Measurements from ENCODE around the gene ASB2. TPM values are rescaled to one million over a fixed set of nuclear protein-coding genes. Genes with fewer than 3 reads are reported as not detected.

Gene ASB2
- total RNA-seq, 2 donors from 2014 or later = 115 to 187 TPM

DNA sequence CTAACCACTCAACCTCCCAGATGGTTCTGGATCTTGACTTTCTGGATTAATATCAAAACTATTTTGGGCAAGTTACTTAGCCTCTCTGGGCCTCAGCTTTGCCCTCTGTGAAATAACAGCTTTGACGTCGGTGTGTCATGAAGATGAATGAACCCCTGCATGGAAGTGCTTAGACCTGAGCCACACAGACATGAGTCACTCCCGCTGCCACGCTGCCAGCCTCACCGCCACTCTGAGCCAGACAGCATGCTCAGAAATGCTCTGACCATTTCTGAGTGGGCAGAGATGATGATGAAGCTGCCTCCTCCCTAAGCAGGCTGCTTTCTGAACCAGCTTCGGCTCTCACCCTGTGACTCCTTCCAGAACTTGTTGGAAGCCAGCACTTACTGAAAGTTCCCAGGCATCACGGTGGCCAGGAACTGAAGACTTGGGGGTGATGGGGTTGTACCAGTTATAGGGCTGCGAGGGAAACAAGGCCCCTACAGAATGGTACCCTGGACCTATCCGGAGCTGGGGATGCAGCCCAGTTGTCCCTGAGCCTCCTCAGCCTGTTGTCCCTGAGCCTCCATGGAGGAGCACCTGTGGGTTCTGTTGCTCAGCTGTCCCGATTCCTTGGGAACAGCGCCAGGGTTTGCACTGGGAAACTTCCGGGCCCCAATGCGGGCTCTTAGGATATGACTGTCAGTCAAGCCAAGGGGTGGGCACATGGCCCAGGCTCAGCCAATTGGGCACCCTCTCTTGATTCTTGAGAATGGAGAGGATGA lies 18.7 kb upstream of the ASB2 start:
- H3K4me1 ChIP-seq = peaks cover 0 to 28% of the 10 kb centered on the region in 2 donors
- no peaks in the 10 kb centered on the region for H3K36me3 ChIP-seq
- H3K4me3 ChIP-seq = no peak overlapping the region
- no peaks in the 10 kb centered on the region for H3K9me3 ChIP-seq
- peak overlapping the region; percentile 36 to 83 for H3K27ac ChIP-seq
- H3K27me3 ChIP-seq = no peaks in the 10 kb centered on the region
- TF ChIP-seq, protein P1, sequence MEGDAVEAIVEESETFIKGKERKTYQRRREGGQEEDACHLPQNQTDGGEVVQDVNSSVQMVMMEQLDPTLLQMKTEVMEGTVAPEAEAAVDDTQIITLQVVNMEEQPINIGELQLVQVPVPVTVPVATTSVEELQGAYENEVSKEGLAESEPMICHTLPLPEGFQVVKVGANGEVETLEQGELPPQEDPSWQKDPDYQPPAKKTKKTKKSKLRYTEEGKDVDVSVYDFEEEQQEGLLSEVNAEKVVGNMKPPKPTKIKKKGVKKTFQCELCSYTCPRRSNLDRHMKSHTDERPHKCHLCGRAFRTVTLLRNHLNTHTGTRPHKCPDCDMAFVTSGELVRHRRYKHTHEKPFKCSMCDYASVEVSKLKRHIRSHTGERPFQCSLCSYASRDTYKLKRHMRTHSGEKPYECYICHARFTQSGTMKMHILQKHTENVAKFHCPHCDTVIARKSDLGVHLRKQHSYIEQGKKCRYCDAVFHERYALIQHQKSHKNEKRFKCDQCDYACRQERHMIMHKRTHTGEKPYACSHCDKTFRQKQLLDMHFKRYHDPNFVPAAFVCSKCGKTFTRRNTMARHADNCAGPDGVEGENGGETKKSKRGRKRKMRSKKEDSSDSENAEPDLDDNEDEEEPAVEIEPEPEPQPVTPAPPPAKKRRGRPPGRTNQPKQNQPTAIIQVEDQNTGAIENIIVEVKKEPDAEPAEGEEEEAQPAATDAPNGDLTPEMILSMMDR (IDR thresholded peaks at IDR 0.05) = no peak
- DNase-seq (ENCODE audit: low spot score) = peak; percentile 66

DNA sequence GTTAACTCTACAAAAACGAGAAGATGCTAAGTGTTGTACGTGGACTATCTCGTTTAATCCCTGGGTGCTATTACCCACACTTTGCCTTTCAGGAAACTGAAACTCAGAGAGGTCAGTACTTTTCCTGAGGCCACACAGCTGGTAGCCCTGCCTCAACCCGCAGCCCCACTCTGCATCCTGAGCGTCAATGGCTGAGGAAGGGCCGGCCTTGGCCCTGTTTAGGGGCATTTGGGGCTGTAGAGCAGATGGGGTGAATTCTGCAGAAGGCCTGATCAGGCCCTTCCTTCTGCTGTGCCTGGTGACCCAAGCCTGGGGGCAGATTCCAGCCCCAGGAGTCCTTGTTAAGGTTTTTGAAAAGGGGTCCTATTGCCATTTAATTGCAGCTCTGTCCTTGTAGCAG lies 17.0 kb upstream of the ASB2 start:
- H3K4me3 ChIP-seq = no peak overlapping the region
- TF ChIP-seq, protein P1 (IDR thresholded peaks at IDR 0.05) = no peak
- no peaks in the 10 kb centered on the region for H3K9me3 ChIP-seq
- H3K4me1 ChIP-seq = peaks cover 0 to 28% of the 10 kb centered on the region in 2 donors
- no peak overlapping the region for H3K27ac ChIP-seq
- no peaks in the 10 kb centered on the region for H3K36me3 ChIP-seq
- DNase-seq (ENCODE audit: low spot score) = no peak
- no peaks in the 10 kb centered on the region for H3K27me3 ChIP-seq

DNA sequence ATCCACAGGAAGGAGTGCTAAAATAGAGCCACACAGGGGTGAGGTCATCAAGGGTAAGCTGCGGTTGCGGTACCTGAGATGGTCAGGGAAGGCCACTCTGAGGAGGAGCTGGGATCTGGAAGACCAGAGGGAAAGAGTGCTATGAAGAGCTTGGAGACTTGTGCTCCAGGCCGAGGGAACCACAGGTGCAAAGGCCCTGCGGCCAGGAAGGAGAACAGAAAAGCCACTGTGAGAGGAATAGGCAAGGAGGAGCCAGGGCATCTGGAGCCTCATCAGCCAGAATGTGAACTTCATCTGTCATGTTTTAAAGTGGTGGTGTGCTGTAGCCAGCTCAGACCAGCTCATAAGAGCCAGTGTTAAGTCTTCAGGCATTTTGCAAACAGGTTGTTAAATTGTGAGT lies 15.3 kb upstream of the ASB2 start:
- no peak for DNase-seq (ENCODE audit: low spot score)
- Histone ChIP-seq H3K27me3 (no peaks in the 10 kb centered on the region), H3K27ac (no peak overlapping the region)

DNA sequence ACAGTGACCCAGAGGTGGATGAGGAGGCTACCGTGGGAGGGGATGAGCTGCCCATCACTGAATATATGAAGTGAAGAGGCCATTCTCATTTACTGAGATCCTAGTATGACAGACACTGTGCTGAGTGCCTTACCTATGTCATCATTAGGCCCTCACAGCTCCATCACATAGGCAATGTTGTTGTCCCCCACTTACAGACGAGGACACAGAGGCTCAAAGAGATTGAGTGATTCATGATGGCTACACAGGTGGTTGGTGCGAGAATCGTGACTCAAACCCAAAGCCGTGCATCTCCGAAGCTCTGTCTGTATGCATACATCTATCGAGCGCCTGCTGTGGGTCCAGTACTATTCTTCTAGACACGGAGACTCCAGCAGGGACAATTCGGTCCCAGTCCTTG lies 14.8 kb upstream of the ASB2 start:
- TF ChIP-seq, protein P1 (IDR thresholded peaks at IDR 0.05) = no peak
- H3K36me3 ChIP-seq = no peaks in the 10 kb centered on the region
- H3K4me3 ChIP-seq = no peak overlapping the region
- H3K27me3 ChIP-seq = no peaks in the 10 kb centered on the region
- H3K27ac ChIP-seq = no peak overlapping the region
- H3K4me1 ChIP-seq = peaks cover 0 to 32% of the 10 kb centered on the region in 2 donors
- no peaks in the 10 kb centered on the region for H3K9me3 ChIP-seq
- DNase-seq (ENCODE audit: low spot score) = no peak

More for the DNA sequence above, 15.3 kb upstream of the ASB2 start:
- peaks cover 0 to 32% of the 10 kb centered on the region in 2 donors for H3K4me1 ChIP-seq
- H3K9me3 ChIP-seq = no peaks in the 10 kb centered on the region
- no peak overlapping the region for H3K4me3 ChIP-seq
- TF ChIP-seq, protein P1 (IDR thresholded peaks at IDR 0.05) = no peak
- no peaks in the 10 kb centered on the region for H3K36me3 ChIP-seq

DNA sequence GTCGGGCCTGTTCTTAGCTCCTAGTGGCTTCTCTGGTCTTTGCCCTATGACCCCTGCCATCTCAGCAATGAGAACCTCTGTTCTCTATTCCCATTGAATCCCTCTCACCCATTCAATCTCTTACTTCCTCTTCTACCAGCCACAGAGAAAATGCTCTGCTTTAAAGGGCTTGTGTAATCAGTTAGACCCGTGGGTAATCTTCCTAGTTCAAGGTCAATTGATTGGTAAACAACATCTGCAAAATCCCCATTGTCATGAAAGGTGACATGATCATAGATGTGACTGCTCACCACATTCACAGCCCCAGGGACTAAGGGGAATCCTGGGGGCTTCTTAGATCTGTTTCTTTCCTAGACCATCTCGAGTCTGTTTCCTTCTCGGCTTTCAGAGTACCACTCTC lies 13.6 kb upstream of the ASB2 start:
- Histone ChIP-seq H3K4me1 (peaks cover 0 to 23% of the 10 kb centered on the region in 2 donors), H3K9me3 (no peaks in the 10 kb centered on the region), H3K27me3 (no peaks in the 10 kb centered on the region), H3K36me3 (no peaks in the 10 kb centered on the region), H3K27ac (no peak overlapping the region), H3K4me3 (no peak overlapping the region)
- TF ChIP-seq, protein P1 (IDR thresholded peaks at IDR 0.05) = no peak
- DNase-seq (ENCODE audit: low spot score) = no peak
